Liver (tissue), 9 donors: ENCODE results near the gene PLA2G4B. TPM values are rescaled to one million over a fixed set of nuclear protein-coding genes. Genes with fewer than 3 reads are reported as not detected.

ENCODE experiments used
- DNase-seq: peaks from one replicate; pipeline ENCODE4 v3.0.0-alpha.2; 2017; ENCODE audit warnings: low spot score
- H3K27ac ChIP-seq, 2 donors: one replicate each; pipeline ENCODE4 v1.7.0; 2013; ENCODE audit warnings: inconsistent platforms in 2 of 2, low read length in 2 of 2, control low read depth in 1 of 2, low read depth in 1 of 2, mild to moderate bottlenecking in 1 of 2
- H3K27me3 ChIP-seq, 4 donors: one replicate each; pipeline versions ENCODE4 v1.6.1 to v1.7.0; 2013; ENCODE audit warnings: low read length in 3 of 4, inconsistent platforms in 1 of 4, mild to moderate bottlenecking in 1 of 4, moderate library complexity in 1 of 4; ENCODE audit not compliant: control insufficient read depth in 4 of 4, insufficient read depth in 4 of 4
- H3K36me3 ChIP-seq, 4 donors: one replicate each; pipeline versions ENCODE4 v1.6.1 to v1.7.0; 2013; ENCODE audit warnings: low read length in 3 of 4, mild to moderate bottlenecking in 3 of 4, low read depth in 1 of 4, moderate library complexity in 1 of 4; ENCODE audit not compliant: control insufficient read depth in 4 of 4, insufficient read depth in 3 of 4
- H3K4me1 ChIP-seq, 4 donors: one replicate each; pipeline versions ENCODE4 v1.6.1 to v1.7.0; 2013; ENCODE audit warnings: low read length in 3 of 4, mild to moderate bottlenecking in 3 of 4, moderate library complexity in 1 of 4; ENCODE audit not compliant: control insufficient read depth in 4 of 4, insufficient read depth in 4 of 4
- H3K4me3 ChIP-seq, 3 donors: one replicate each; pipeline versions ENCODE4 v1.6.1 to v1.7.0; 2013; ENCODE audit warnings: low read length in 3 of 3, control low read depth in 1 of 3, low read depth in 1 of 3, mild to moderate bottlenecking in 1 of 3
- H3K9ac ChIP-seq, 2 donors: one replicate each; pipeline ENCODE4 v1.7.0; 2013; ENCODE audit warnings: low read length in 2 of 2, mild to moderate bottlenecking in 2 of 2, moderate library complexity in 2 of 2, control low read depth in 1 of 2, low read depth in 1 of 2
- H3K9me3 ChIP-seq, 4 donors: one replicate each; pipeline versions ENCODE4 v1.6.1 to v1.7.0; 2013; ENCODE audit warnings: low read length in 3 of 4; ENCODE audit not compliant: control insufficient read depth in 4 of 4
- EGR1 ChIP-seq, 2 donors: IDR thresholded peaks; 2 replicates each; pipeline ENCODE4 v1.6.1; 2016 to 2018; ENCODE audit warnings: antibody characterized with exemption in 2 of 2, low read depth in 2 of 2
- FOXA1 ChIP-seq: IDR thresholded peaks from 2 replicates; pipeline ENCODE4 v1.6.1; 2016; ENCODE audit warnings: antibody characterized with exemption
- FOXA2 ChIP-seq: IDR thresholded peaks from 2 replicates; pipeline ENCODE4 v1.6.1; 2016; ENCODE audit warnings: antibody characterized with exemption
- GABPA ChIP-seq, 2 donors: IDR thresholded peaks in 1 of 2; conservative IDR thresholded peaks in 1 of 2; 2 replicates each; pipeline ENCODE4 v1.6.1; 2016; ENCODE audit warnings: antibody characterized with exemption in 2 of 2, mild to moderate bottlenecking in 1 of 2, moderate library complexity in 1 of 2
- HNF4A ChIP-seq, 2 donors: conservative IDR thresholded peaks; 2 replicates each; pipeline ENCODE4 v1.6.1; 2016; ENCODE audit warnings: antibody characterized with exemption in 2 of 2, mild to moderate bottlenecking in 2 of 2
- HNF4G ChIP-seq: IDR thresholded peaks from 2 replicates; pipeline ENCODE4 v1.6.1; 2016; ENCODE audit warnings: antibody characterized with exemption
- JUND ChIP-seq, 2 donors: IDR thresholded peaks; 2 replicates each; pipeline ENCODE4 v1.6.1; 2016; ENCODE audit warnings: antibody characterized with exemption in 2 of 2
- NR2F2 ChIP-seq: IDR thresholded peaks from 2 replicates; pipeline ENCODE4 v1.6.1; 2016; ENCODE audit warnings: antibody characterized with exemption
- RAD21 ChIP-seq, 2 donors: IDR thresholded peaks; 2 replicates each; pipeline ENCODE4 v1.6.1; 2016; ENCODE audit warnings: antibody characterized with exemption in 2 of 2, mild to moderate bottlenecking in 2 of 2
- RXRA ChIP-seq, 2 donors: IDR thresholded peaks; 2 replicates each; pipeline ENCODE4 v1.6.1; 2017 to 2018; ENCODE audit warnings: antibody characterized with exemption in 2 of 2, mild to moderate bottlenecking in 1 of 2
- SP1 ChIP-seq: IDR thresholded peaks from 2 replicates; pipeline ENCODE4 v1.6.1; 2018; ENCODE audit warnings: antibody characterized with exemption, mild to moderate bottlenecking
- TAF1 ChIP-seq: conservative IDR thresholded peaks from 2 replicates; pipeline ENCODE4 v1.6.1; 2016; ENCODE audit warnings: antibody characterized with exemption, mild to moderate bottlenecking
- YY1 ChIP-seq: IDR thresholded peaks from 2 replicates; pipeline ENCODE4 v1.6.1; 2016; ENCODE audit warnings: antibody characterized with exemption, mild to moderate bottlenecking
- WGBS: extraction: QIAGEN DNeasy Blood & Tissue Kit; methylation state at CpG from one replicate; pipeline ENCODE4 v1.1.7; 2013; 5-methylcytosine and 5-hydroxymethylcytosine counted together
- polyA plus RNA-seq, 2 donors: library from polyadenylated mRNA; stranded (reverse) in 1 of 2; unstranded in 1 of 2; fragments of 200-250 nt in 1 of 2; fragments of >200 nt in 1 of 2; fragmentation: Nextera tagmentation in 1 of 2; extraction: Ambion mirVana in 1 of 2; gene quantifications; one replicate each; pipeline versions ENCODE4 v1.2.1 to v1.2.3, GENCODE V29; 2013 to 2015
- total RNA-seq, 2 donors: library from RNA; depleted of rRNA; stranded (reverse); fragments of >200 nt; gene quantifications; one replicate each; pipeline ENCODE4 v1.2.3, GENCODE V29; 2014
- TF ChIP-seq, protein P1 (sequence below): fragments of 150-350 bp; IDR thresholded peaks from 2 replicates; pipeline ENCODE4 v1.5.1; 2017; ENCODE audit warnings: improper control_type of control experiment, low read depth, low read length; ENCODE audit not compliant: missing input control
- TF ChIP-seq, protein P2 (sequence below): IDR thresholded peaks from 2 replicates; pipeline ENCODE4 v1.6.1; 2016; ENCODE audit warnings: antibody characterized with exemption, mild to moderate bottlenecking
- TF ChIP-seq, protein P3 (sequence below): IDR thresholded peaks from 2 replicates; pipeline ENCODE4 v1.6.1; 2016; ENCODE audit warnings: antibody characterized with exemption
- TF ChIP-seq, protein P4 (sequence below): IDR thresholded peaks from 2 replicates; pipeline ENCODE4 v1.6.1; 2016; ENCODE audit warnings: antibody characterized with exemption
- TF ChIP-seq, protein P5 (sequence below): IDR thresholded peaks from 2 replicates; pipeline ENCODE4 v1.6.1; 2016; ENCODE audit warnings: antibody characterized with exemption
- donor health status: healthy.
- donor health status: healthy.
- donor health status: healthy.
- donor health status: healthy.
- donor health status: healthy.

Gene PLA2G4B
- total and polyA plus RNA-seq, 4 donors: 0.33 to 3.6 (median 2.3) TPM

DNA sequence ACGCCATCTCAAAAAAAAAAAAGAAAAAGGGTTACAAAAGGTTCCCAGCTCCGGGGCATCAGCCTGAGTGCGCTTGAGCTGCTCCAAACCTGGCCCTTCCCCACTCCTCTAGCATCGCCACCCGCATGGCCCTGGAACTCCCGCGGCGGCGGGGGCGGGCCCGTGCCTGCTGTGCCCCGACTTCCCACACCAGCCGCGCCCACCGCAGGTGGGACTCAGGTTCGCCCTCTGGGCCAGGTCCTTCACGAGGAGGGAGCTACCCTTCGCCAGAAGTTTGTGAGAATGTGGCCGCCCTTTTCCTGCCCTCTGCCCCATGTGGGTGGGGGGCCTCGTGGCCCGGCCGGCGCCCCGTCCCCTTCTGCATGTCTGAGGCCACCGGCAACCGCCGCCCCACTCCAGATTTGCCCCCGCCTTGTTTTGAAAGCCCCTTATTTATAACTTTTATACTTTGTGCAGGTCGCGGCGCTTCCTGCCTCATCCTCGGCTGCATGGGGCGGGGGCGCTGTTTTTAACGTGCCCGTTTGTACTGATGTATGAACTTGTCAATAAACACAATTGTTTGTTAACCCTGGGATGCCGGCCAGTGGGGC lies 11.3 kb upstream of the PLA2G4B start (continued):
- TF ChIP-seq HNF4A (conservative IDR thresholded peaks at IDR 0.05) (peak; percentile 38 to 45), GABPA (IDR thresholded peaks at IDR 0.05 in 1 of 2, conservative IDR thresholded peaks at IDR 0.05 in 1 of 2) (no peak)
- TF ChIP-seq, protein P1, sequence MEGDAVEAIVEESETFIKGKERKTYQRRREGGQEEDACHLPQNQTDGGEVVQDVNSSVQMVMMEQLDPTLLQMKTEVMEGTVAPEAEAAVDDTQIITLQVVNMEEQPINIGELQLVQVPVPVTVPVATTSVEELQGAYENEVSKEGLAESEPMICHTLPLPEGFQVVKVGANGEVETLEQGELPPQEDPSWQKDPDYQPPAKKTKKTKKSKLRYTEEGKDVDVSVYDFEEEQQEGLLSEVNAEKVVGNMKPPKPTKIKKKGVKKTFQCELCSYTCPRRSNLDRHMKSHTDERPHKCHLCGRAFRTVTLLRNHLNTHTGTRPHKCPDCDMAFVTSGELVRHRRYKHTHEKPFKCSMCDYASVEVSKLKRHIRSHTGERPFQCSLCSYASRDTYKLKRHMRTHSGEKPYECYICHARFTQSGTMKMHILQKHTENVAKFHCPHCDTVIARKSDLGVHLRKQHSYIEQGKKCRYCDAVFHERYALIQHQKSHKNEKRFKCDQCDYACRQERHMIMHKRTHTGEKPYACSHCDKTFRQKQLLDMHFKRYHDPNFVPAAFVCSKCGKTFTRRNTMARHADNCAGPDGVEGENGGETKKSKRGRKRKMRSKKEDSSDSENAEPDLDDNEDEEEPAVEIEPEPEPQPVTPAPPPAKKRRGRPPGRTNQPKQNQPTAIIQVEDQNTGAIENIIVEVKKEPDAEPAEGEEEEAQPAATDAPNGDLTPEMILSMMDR: no peak

DNA sequence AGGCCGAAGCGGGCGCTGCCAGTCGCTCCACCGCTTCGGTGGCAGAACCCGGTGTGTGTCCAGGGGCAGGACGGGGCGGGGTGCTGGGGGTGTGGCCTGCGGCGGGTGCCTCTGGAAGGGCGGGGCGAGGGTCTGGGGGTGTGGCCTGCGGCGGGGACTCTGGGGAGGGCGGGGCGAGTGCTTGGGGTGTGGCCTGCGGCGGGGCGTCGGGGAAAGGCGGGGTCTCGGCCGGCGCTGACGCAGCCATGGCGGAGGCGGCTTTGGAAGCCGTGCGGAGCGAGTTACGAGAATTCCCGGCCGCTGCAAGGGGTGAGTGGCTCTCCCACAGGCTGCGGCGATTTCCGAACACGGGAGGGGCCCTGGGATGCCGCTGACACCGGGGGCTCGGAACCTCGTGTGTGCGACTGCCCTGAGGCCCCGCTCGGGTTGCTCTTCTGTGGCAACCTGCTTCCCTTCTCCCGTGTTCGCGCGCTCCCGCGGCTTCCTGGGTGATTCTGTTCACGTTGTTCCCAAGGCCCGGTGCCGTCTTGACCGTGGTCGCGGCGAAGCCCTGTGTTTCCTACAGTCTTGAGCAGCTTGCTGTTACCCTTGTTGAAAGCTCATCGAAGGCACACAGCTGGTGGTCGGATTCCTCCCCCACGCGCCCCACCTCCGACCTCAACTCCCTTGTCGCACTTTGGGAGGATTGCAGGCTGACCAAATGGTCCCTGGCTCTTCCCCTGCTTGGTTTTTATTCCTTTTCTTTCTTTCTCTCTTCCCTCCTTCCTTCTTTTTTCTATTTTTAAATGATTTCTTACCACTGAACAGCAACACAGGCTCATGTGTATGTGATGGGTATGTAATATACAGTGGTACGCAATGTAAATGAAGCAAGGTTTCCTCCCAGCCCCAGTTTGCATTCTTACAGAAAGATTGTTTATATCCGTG lies 10.5 kb upstream of the PLA2G4B start, which contains the start of gene JMJD7:
JMJD7 (plus strand) TSS at position 213 of the 927 bp plus-strand sequence; CDS start at position 246, 33 bp downstream.
- Histone ChIP-seq H3K27ac (peak within 1 kb of the TSS; percentile 73 to 87), H3K9me3 (no peaks in the 10 kb centered on the region), H3K27me3 (no peaks in the 10 kb centered on the region), H3K9ac (peak within 1 kb of the TSS; percentile 68 to 75), H3K36me3 (peaks cover 0 to 9% (median 2%) of the 10 kb centered on the region in 4 donors), H3K4me1 (peaks cover 0 to 12% (median 11%) of the 10 kb centered on the region in 4 donors), H3K4me3 (peak within 1 kb of the TSS; percentile 76 to 86 (median 83))
- peak; percentile 100 for DNase-seq
- 1% methylated on average over 66 of the region's 66 CpGs for WGBS
- TF ChIP-seq HNF4G: no peak
- TF ChIP-seq FOXA1: peak; percentile 50
- TF ChIP-seq, protein P2, sequence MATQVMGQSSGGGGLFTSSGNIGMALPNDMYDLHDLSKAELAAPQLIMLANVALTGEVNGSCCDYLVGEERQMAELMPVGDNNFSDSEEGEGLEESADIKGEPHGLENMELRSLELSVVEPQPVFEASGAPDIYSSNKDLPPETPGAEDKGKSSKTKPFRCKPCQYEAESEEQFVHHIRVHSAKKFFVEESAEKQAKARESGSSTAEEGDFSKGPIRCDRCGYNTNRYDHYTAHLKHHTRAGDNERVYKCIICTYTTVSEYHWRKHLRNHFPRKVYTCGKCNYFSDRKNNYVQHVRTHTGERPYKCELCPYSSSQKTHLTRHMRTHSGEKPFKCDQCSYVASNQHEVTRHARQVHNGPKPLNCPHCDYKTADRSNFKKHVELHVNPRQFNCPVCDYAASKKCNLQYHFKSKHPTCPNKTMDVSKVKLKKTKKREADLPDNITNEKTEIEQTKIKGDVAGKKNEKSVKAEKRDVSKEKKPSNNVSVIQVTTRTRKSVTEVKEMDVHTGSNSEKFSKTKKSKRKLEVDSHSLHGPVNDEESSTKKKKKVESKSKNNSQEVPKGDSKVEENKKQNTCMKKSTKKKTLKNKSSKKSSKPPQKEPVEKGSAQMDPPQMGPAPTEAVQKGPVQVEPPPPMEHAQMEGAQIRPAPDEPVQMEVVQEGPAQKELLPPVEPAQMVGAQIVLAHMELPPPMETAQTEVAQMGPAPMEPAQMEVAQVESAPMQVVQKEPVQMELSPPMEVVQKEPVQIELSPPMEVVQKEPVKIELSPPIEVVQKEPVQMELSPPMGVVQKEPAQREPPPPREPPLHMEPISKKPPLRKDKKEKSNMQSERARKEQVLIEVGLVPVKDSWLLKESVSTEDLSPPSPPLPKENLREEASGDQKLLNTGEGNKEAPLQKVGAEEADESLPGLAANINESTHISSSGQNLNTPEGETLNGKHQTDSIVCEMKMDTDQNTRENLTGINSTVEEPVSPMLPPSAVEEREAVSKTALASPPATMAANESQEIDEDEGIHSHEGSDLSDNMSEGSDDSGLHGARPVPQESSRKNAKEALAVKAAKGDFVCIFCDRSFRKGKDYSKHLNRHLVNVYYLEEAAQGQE: no peak
- TF ChIP-seq TAF1: no peak
- no peak for TF ChIP-seq FOXA2
- peak; percentile 86 for TF ChIP-seq YY1
- peak in 1 of 2 donors; percentile 44 for TF ChIP-seq RAD21 (IDR thresholded peaks at IDR 0.05)
- no peak for TF ChIP-seq RXRA (IDR thresholded peaks at IDR 0.05)
- TF ChIP-seq, protein P3, sequence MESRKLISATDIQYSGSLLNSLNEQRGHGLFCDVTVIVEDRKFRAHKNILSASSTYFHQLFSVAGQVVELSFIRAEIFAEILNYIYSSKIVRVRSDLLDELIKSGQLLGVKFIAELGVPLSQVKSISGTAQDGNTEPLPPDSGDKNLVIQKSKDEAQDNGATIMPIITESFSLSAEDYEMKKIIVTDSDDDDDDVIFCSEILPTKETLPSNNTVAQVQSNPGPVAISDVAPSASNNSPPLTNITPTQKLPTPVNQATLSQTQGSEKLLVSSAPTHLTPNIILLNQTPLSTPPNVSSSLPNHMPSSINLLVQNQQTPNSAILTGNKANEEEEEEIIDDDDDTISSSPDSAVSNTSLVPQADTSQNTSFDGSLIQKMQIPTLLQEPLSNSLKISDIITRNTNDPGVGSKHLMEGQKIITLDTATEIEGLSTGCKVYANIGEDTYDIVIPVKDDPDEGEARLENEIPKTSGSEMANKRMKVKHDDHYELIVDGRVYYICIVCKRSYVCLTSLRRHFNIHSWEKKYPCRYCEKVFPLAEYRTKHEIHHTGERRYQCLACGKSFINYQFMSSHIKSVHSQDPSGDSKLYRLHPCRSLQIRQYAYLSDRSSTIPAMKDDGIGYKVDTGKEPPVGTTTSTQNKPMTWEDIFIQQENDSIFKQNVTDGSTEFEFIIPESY: no peak
- TF ChIP-seq JUND (IDR thresholded peaks at IDR 0.05): no peak
- TF ChIP-seq, protein P1: no peak
- TF ChIP-seq GABPA (IDR thresholded peaks at IDR 0.05 in 1 of 2, conservative IDR thresholded peaks at IDR 0.05 in 1 of 2): no peak
- TF ChIP-seq, protein P4, sequence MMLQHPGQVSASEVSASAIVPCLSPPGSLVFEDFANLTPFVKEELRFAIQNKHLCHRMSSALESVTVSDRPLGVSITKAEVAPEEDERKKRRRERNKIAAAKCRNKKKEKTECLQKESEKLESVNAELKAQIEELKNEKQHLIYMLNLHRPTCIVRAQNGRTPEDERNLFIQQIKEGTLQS: no peak
- no peak for TF ChIP-seq NR2F2
- TF ChIP-seq, protein P5, sequence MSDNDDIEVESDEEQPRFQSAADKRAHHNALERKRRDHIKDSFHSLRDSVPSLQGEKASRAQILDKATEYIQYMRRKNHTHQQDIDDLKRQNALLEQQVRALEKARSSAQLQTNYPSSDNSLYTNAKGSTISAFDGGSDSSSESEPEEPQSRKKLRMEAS: no peak
- TF ChIP-seq EGR1 (IDR thresholded peaks at IDR 0.05; ENCODE audit: low read depth in 2 of 2): no peak
- TF ChIP-seq SP1: peak; percentile 56
- TF ChIP-seq HNF4A (conservative IDR thresholded peaks at IDR 0.05): no peak
